AG04449 (cell line): Measurements from ENCODE around the gene TSEN2.

Source experiments
- CTCF ChIA-PET: fragments of 350-600 bp; formaldehyde crosslinking; extraction: SDS; loops from one replicate; lab custom pipeline; 2021; ENCODE audit warnings: antibody characterized with exemption; lab: Yijun Ruan, JAX
- POLR2A ChIA-PET: fragments of 400-600, 350-600 bp; formaldehyde crosslinking; extraction: SDS; loops from one replicate; lab custom pipeline; 2020; ENCODE audit warnings: antibody characterized with exemption, inconsistent platforms; lab: Yijun Ruan, JAX
- DNase-seq: peaks from one replicate; pipeline ENCODE4 v3.0.0-alpha.2; 2010; ENCODE audit warnings: low read depth, low spot score
- H3K4me3 ChIP-seq: 2 replicates; pipeline ENCODE4 v1.5.1; 2011; ENCODE audit warnings: low read depth, mild to moderate bottlenecking, control low read depth, low read length
- CTCF ChIP-seq: IDR thresholded peaks from one replicate; pipeline ENCODE4 v1.5.1; 2011; ENCODE audit warnings: mild to moderate bottlenecking, moderate library complexity, low read length, control low read depth, inconsistent platforms; ENCODE audit not compliant: insufficient read depth; ENCODE audit errors: missing control alignments

TSEN2 gene

GRCh38 chr3:12579456-12579855 is 95.2 kb downstream of the TSEN2 start:
- ChIA-PET CTCF (interaction anchor here (0.8 to 1.5 kb wide), 3 partner anchors 14 to 71 kb away, joined by 3 to 7 read pairs (median 4); no protein-coding TSS in a partner anchor), POLR2A (no interaction called here)
- H3K4me3 ChIP-seq = no peak overlapping the region
- DNase-seq = no peak
- TF ChIP-seq CTCF = no peak

GRCh38 chr3:12579905-12580304 is 95.6 kb downstream of the TSEN2 start:
- CTCF ChIA-PET = no interaction called here
- POLR2A ChIA-PET = no interaction called here
- no peak for TF ChIP-seq CTCF
- H3K4me3 ChIP-seq = no peak overlapping the region
- DNase-seq = no peak

- TF ChIP-seq CTCF = no peak
- no peak overlapping the region for H3K4me3 ChIP-seq
- DNase-seq = no peak
- ChIA-PET CTCF (interaction anchor here (0.8 to 1.2 kb wide), 2 partner anchors 14 to 127 kb away, joined by 4 read pairs; no protein-coding TSS in a partner anchor), POLR2A (no interaction called here)
These were observed 98.5 kb downstream of the TSEN2 start for GRCh38 chr3:12582730-12583129.
